Medulla oblongata (tissue), 1 donor: ENCODE measurements around the gene SDK1.

Experiments
- DNase-seq: peaks from one replicate; pipeline ENCODE4 v3.0.0-alpha.2; 2015; ENCODE audit errors: extremely low spot score

SDK1 gene

GRCh38 chr7:4069268-4070095 is 768.4 kb downstream of the SDK1 start:
- DNase-seq: no peak

- DNase-seq: no peak
Measured at GRCh38 chr7:4070214-4070613, 769.2 kb downstream of the SDK1 start.

- no peak for DNase-seq
Measured at GRCh38 chr7:4071370-4072058, 770.5 kb downstream of the SDK1 start.

- DNase-seq: no peak
Measured at GRCh38 chr7:4072161-4072925, 771.3 kb downstream of the SDK1 start.

GRCh38 chr7:4073052-4073451 is 772.0 kb downstream of the SDK1 start:
- no peak for DNase-seq

GRCh38 chr7:4073750-4074149 is 772.7 kb downstream of the SDK1 start:
- DNase-seq: no peak

- no peak for DNase-seq
Measured at GRCh38 chr7:4074407-4074806, 773.4 kb downstream of the SDK1 start.

GRCh38 chr7:4074994-4075393 is 773.9 kb downstream of the SDK1 start:
- no peak for DNase-seq

- no peak for DNase-seq
Measured at GRCh38 chr7:4076701-4077294, 775.7 kb downstream of the SDK1 start.

- DNase-seq: no peak
Measured at GRCh38 chr7:4077980-4078379, 776.9 kb downstream of the SDK1 start.

- no peak for DNase-seq
Measured at GRCh38 chr7:4078580-4078979, 777.5 kb downstream of the SDK1 start.

- DNase-seq: no peak
Measured at GRCh38 chr7:4079366-4079765, 778.3 kb downstream of the SDK1 start.

GRCh38 chr7:4079956-4080355 is 778.9 kb downstream of the SDK1 start:
- no peak for DNase-seq

GRCh38 chr7:4080954-4081353 is 779.9 kb downstream of the SDK1 start:
- DNase-seq: no peak

- no peak for DNase-seq
Measured at GRCh38 chr7:4083513-4083912, 782.5 kb downstream of the SDK1 start.

GRCh38 chr7:4084271-4084670 is 783.2 kb downstream of the SDK1 start:
- DNase-seq: no peak

- DNase-seq: no peak
Measured at GRCh38 chr7:4085937-4086691, 785.1 kb downstream of the SDK1 start.

GRCh38 chr7:4086723-4087122 is 785.7 kb downstream of the SDK1 start:
- no peak for DNase-seq

GRCh38 chr7:4091767-4092166 is 790.7 kb downstream of the SDK1 start:
- no peak for DNase-seq

- DNase-seq: no peak
Measured at GRCh38 chr7:4093035-4093434, 792.0 kb downstream of the SDK1 start.

- no peak for DNase-seq
Measured at GRCh38 chr7:4093483-4093882, 792.4 kb downstream of the SDK1 start.
